ENCODE results near the gene CABP1.
"Not testable (repeated sequence)": the region's sequence is repeated elsewhere in the genome, so short reads cannot be mapped to it uniquely, and the experiment has no call there.

The CABP1 gene

DNA sequence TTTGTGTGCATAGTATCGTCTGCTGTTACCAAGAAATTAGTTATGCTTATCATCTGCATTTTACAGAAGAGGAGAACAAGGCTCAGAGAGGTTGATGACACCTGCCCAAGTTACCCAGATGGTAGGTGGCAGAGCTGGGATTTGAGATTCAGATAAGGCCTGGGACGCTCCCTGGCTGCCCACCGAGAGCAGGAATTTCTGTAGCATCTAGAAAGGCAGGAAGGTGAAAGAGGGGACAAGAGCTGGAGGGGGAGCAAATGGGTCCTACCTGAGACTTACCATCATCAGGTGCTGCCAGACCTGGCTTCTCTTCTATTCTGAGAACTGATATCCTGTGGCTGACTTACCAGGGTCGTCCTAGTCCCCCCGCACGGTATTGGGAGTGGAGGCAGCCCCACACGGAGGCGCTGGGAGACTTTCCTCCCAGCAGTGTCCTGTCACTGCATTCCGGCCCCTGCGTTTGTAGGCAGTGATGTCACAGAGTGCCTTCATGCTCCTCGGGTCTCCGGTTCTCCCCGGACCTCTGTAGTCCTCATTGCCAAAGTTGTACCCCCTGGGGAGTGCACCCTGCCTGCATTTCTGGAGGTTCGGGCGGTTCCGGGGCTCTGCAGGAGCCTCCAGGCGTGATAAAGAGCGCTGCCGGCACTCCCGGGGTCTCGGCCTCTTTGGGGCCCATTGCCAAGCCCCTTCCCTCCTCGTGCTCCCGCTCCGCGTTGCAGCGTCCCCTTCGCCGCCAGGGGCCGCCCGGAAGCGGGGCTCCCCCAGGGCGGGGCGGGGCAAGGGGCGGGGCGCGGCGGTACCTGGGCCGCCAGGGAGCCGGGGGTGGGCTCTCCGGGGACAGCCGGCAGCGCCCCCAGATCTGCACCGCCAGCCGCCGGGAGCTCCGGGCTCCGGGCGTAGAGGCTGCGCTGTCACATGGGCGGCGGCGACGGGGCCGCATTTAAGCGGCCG lies at the start of gene CABP1:
CABP1 (plus strand) TSS at position 856 of the 951 bp plus-strand sequence; CDS start at position 916, 60 bp downstream.
- no peak for FAIRE-seq

DNA sequence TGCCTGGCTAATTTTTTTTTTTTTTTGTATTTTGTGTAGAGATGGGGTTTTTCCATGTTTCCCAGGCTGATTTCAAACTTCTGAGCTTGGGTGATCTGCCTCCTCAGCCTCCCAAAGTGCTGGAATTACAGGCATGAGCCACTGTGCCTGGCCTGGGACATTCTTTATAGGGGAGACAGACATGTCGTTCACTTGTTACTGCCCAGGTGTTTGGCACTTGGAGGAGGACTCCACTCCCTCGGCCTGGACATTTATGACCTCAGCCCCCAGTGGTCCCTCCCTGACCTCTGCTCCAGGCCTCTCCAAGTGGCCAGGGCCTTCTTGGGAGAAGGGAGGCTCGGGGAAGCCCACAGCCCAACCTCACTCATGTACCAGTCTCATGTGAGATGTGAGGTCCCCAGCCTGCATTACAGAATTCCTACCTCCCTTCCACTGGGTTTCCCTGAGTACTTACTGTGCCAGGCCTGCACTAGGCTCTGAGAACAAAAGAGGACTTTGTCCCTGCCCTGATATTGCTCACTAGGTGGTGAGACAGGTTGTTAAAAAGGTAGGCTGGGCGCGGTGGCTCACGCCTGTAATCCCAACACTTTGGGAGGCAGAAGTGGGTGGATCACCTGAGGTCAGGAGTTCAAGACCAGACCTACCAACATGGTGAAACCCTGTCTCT lies 49.6 kb upstream of the CABP1 start:
- no peak for FAIRE-seq

DNA sequence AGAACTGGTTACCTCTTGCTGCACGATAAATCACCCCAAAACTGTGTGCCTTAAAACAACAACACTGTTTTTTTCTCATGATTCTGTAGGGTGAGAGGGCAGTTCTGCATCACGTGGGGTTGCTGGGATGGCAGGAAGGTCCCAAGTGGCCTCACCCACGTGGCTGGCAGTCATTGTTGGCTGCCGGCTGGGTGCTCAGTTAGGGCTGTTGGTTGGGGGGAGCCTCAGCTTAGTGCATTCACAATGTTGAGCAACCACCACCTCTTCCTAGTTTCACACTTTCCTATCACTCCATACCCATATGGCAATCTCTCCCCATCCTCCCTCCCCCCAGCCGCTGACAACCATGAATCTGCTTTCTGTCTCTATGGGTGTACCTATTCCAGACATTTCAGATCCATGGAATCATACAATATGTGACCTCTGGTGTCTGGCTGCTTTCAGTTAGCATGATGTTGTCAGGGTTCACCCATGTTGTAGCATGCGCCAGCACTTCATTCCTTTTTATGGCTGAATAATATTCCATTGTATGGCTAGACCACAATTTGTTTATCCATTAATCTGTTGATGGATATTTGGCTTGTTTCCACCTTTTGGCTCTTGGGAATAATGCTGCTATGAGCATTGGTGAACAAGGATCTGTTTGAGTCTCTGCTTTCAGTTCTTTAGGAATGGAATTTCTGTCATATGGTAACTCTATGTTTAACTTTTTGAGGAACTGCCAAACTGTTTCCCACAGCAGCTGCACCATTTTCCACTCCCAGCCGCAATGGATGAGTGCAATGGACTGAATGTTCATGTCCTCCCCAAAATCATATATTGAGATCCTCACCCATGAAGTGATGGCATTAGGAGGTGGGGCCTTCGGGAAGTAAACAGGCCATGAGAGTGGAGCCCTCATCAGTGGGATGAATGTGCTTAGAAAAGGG lies 48.0 kb upstream of the CABP1 start:
- FAIRE-seq = no peak

DNA sequence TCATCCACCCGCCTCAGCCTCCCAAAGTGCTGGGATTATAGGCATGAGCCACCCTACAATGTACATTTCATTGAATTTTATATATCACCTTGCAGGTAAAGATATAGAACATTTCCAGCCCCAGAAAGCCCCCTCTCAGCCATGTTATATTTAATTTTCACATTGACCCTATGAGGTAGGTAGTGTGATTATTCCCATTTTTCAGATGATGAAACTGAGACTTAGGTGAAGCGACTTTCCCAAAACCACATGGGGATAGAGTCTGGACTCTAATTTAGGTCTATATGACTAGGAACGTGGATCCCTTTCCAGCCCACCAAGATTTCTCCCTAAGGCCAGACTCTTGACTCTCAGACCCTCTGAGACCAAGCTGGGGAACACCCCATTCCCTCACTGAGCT lies 43.5 kb upstream of the CABP1 start:
- no peak for FAIRE-seq

DNA sequence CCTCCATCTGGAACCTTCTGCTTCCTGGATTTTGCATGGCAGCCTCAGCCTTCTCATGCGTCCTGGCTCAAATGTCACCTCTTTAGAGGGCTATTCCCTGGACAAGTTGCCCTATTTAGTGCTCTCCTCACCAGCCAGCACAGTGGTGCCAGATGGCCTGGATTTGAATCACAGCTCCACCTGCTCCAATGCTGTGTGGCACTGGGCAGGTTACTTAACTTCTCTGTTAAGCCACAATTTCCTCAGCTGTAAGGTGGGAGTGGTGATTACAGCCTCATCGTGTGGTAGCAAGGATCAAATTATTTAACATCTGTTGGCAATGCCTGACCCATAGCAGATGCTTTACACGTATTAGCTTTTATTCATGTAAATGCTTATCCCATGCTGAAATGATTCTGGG lies 42.6 kb upstream of the CABP1 start:
- FAIRE-seq = no peak

DNA sequence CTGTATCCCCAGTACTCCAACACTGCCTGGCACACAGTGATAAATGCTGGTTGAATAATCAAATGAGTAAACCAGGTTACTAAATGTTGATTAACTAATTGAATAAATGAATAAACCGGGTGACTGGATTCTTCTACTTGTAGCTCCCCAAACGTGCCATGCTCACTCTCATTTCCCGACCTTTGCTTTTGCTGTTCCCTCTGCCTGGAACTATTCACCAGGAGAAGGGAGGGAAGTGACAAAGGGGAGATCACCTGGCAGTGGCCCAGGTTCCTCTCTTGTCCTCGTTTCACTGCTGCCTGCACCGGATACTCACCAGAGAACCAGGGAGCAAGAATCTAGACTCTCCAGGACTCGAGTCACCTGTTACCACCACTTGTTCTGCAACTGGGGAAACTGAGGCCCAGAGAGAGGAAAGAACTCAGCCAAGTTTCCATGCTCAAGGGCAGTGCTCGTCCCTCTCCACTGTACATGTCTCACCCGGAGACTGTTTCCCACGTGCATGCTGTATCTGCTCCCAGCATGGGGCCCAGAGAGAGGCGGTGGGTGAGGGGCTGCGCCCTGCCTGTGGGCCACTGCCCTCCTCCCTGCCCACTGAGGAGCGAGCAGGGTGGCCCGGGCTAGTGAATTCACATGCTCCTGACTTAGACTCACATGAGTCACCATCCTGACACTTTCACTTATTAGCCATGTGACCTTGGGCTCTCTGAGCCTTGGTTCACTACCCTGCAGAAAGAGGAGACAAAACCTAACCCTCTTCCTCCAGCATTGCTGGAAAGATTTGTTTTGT lies 41.6 kb upstream of the CABP1 start:
- FAIRE-seq = no peak

DNA sequence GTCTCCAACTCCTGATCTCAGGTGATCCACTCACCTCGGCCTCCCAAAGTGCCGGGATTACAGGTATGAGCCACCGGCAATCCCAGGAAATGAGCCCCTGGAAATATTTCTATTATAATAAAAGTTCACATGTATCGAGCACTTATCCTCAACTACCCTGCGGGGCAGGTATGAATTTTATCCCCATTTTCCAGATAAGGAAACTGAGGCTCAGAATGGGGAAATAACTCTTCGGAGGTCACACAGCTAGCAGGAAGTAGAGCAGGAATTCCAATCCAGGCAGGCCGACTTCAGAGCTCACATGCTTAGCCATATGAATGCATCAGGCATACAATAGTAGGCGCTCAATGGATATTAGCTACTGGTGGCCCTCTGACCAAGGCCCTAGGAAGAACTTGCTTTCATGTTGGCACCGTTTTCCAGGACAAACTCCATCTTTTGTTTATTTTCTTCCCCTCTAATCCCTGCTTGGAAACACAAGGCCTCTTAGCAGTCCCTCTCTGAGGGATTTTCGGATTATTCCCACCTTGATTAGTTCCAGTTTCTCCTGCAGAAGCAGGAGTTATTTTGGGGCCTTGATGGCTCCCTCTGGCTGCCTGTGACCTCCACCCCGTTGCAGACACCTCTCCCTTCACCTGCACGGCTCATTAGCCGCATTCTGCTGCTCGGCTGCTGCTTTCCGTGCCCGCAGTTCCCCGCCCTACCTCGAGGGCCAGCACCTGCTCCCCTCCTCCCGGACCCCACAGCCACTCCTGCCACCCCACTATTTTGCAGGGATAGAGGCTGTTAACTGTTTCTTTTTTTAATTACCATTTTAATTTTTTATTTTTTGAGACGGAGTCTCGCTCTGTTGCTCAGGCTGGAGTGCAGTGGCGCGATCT lies 40.5 kb upstream of the CABP1 start:
- no peak for FAIRE-seq

DNA sequence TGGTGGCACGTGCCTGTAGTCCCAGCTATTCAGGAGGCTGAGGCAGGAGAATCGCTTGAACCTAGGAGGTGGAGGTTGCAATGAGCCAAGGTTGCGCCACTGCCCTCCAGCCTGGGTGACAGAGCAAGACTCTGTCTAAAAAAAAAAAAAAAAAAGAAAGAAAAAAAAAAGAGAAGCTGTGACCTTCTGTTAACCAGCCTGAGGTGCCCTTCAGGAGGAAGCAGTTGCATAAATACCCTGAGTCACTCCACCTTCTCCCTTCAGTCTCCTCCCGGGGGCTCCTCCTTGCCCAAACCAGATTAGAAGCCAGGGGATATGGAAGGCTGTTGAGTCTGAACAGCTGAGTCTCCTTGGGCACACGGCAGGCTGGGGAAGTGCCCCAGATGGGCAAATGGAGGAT lies 38.0 kb upstream of the CABP1 start:
- not testable (repeated sequence) for FAIRE-seq

DNA sequence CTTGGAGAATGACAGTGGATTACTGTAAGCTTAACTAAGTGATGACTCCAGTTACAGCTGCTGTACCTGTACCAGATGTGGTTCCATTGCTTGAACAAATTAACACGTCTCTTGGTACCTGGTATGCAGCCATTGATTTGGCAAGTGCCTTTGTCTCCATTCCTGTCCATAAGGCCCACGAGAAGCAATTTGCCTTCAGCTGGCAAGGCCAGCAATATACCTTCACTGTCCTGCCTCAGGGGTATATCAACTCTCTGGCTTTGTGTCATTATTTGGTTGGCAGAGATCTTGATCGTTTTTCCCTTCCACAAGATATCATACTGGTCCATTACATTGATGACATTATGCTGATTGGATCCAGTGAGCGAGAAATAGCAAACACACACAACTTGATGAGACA lies 29.9 kb upstream of the CABP1 start:
- FAIRE-seq = no peak

DNA sequence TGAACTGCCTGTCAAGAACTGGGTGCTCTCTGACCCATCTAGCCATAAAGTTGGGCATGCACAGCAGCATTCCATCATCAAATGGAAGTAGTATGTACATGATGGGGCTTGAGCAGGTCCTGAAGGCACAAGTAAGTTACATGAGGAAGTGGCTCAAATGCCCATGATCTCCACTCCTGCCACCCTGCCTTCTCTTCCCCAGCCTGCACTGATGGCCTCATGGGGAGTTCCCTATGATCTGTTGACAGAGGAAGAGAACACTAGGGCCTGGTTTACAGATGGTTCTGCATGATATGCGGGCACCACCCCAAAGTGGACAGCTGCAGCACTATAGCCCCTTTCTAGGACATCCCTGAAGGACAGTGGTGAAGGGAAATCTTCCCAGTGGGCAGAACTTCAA lies 28.9 kb upstream of the CABP1 start:
- not testable (repeated sequence) for FAIRE-seq

DNA sequence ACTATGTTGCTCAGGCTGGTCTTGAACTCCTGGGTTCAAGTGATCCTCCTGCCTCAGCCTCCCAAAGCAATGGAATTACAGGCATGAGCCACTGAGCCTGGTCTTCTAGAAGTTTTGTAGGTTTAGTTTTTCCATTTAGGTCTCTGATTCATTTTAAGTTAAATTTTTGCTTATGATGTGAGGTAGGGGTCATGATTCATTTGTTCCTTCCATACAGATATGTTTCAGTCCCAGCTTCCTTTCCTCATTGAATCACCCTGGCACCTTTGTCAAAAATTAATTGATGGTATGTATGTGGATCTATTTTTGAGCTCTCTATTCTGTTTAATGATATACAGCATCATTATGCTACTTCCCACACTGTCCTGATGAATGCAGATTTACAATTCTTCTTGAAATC lies 25.6 kb upstream of the CABP1 start:
- no peak for FAIRE-seq

DNA sequence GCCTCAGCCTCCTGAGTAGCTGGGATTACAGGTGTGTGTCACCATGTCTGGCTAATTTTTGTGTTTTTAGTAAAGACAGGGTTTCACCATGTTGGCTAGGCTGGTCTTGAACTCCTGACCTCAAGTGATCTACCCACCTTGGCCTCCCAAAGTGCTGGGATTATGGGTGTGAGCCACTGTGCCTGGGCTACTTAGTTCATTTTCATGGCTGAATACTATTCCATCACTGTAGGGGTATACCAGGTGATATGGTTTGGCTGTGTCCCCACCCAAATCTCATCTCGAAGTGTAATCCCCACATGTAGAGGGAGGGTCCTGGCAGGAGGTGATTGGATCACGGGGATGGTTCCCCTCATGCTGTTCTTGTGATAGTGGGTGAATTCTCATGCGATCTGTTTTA lies 23.2 kb upstream of the CABP1 start:
- FAIRE-seq = not testable (repeated sequence)

DNA sequence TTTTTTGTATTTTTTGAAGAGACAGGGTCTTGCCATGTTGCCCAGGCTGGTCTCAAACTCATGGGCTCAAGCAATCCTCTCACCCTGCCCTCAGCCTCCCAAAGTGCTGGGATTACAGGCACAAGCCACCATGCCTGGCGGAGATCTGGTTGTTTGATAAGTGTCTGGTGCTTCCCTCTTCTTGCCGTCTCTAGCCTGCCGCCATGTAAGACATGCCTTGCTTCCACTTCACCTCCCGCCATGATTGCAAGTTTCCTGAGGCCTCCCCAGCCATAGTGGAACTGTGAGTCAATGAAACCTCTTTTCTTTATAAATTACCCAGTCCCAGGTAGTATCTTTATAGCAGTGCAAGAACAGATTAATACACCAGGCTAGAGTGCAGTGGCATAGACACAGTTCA lies 22.7 kb upstream of the CABP1 start:
- not testable (repeated sequence) for FAIRE-seq

DNA sequence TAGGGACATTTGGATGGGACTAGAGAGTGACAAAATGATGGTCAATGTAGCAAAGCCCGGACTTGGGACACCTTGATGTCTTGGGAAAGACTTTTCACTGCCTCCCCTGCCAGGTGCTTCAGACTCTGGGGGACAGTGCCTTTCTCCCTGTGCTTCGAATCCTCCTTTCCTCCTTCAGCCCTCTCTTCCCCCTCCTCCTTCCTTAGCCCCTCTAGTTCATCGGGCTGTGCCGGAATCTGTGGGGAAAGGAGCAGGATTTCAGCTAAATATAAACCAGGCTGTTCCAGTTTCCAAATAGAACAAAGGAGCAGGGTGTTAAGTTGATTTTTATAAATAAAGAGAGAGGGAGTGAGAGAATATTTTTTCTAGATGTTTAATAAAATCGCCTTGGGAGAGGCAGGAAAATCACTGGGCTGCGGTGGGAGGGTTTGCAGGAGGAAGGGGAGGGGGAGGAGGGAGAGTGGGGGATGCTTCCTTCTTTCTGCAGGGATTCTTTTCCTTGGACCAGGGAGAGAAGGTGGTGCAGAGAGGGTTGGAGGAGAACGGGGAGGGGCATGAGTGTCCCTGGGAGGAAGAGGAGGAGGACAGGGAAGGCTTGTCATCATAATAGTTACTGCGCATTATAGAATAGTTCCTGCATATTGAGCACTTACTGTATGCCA lies 21.3 kb upstream of the CABP1 start:
- no peak for FAIRE-seq

DNA sequence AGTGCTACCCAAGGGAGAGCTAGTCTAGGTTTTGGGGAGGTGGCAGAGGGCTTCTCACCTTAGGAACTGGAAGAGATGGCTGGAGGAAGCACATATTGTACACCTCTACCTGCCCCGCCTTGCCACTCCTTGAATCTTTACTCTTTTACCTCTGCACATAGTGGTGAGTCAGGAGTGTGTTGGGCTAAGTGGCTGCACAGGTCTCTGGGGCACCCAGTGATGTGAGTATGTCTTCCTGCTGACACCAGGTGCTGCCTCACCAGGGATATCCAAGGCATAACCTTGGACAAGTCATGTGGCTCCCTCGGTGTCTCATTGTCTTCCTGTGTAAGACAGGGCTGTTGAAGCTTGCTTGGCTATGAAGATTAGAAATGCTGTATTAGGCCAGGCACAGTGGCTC lies 19.8 kb upstream of the CABP1 start:
- FAIRE-seq = no peak

DNA sequence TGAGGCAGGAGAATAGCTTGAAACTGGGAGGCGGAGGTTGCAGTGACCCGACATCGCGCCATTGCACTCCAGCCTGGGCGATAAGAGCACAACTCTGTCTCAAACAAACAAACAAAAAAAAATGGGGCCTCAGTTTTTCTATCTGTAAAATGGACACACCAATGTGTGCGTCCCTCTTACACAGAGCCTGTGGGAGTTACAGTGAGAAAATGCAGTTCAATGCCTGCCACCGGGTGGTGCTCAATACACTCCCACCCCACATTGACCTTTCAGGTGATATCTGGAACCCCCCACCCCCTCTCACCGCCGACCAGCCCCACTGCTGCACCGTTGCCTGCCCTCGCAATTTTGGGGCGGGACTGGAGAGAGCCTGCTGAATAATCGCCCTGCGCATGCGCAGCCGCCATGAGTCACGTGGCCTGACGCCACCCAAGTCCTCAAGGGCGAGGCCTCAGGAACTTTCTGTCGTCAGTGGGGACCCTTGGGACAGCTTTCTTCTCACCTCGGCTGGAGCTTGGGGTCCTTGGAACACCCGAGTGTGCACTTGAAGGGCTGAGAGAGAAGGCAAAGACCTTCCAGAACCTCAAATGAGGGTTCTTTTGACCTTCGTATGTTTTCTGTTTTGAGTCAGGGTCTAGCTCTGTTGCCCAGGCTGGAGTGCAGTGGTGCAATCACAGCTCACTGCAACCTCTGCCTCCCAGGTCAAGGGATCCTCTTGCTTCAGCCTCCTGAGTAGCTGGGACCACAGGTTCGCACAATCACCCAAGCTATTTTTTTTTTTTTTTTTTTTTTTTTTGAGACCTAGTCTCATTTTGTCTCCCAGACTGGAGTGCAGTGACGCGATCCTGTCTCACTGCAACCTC lies 14.6 kb upstream of the CABP1 start:
- FAIRE-seq = no peak

DNA sequence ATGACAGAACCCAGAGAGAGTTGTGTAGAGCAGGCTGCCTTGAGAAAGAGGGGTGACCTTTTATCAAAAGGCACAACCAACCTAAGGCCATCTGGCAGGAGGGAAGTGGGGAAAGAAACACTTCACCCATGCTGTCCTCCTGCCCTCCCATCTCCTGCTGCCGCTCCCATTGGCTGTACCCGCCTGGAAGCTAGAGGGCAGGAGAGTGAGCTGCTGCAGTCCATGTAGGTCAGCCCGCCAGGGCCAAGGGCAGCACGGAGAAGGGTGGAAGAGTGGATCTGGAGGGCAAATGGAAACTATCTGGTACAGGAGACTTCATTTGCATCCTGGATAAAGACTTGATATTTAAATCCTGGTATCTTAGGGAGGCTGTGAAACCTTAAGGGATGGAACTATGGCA lies 11.5 kb upstream of the CABP1 start:
- no peak for FAIRE-seq

DNA sequence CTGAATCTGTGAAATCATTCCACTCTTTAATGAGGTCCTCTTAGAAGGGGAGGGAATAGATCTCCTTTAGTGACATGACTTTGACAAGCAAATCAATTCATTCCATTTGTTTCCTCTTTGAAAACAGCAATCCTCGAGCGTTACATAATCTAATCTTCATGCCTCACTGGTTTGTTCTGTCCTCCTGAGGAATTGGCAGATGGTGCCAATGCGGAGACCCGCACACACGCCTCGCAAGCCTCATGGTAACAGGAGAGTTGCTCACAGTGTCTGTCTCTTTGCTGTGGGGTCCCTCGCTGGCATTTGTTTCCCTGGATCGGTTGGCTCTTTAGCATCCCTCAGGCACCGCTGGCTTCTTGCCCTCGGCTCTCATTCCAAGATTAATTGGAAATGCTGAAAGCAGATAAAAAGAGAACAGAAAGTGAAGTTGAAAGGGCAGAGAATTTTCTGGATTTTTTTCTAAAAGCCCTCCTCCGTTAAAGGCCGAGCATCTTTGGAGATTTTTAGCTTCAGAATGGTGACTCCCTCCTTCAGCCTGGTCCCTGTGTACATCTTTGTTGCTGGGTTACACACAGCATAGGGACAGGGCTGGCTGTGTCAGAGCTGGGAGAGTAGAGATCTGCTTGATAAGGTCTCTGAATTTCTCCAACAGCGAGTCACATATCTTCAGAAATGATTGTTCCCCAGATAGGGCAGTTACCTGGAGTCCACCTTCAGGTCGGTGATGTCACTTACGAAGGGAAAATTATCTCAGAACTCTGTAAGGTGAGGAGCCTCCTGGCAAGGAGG lies 10.1 kb upstream of the CABP1 start:
- FAIRE-seq = no peak

DNA sequence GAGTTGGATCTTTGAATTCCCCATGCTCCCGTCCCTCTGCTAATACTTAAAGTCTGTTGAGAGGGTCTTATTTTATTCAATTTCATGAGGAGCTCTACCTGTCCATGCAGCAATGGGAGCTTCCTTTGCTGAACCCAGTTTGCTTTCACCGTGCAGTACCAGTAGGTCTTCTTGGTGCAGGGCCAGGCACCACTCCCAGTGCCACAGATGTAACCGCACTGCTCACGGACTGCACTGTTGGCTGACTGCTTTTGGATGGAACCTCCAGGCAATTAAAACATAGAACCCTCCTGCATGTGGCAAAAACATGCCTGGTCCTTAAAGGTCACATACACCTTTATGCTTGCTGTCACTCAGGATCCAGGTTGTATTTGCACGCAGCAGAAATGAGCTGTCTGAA lies 9.3 kb upstream of the CABP1 start:
- no peak for FAIRE-seq

All from A204.1 (cell line).